Anterior cingulate cortex (tissue), 58 donors: ENCODE measurements around the gene CALML3.

Experiments
- DNase-seq, 58 donors: peaks; one replicate each; lab custom pipeline; 2025; lab: John Stamatoyannopoulos, UW

The CALML3 gene

GRCh38 chr10:5490698-5491464 lies 33.9 kb upstream of the CALML3 start:
- DNase-seq: no peak

DNA sequence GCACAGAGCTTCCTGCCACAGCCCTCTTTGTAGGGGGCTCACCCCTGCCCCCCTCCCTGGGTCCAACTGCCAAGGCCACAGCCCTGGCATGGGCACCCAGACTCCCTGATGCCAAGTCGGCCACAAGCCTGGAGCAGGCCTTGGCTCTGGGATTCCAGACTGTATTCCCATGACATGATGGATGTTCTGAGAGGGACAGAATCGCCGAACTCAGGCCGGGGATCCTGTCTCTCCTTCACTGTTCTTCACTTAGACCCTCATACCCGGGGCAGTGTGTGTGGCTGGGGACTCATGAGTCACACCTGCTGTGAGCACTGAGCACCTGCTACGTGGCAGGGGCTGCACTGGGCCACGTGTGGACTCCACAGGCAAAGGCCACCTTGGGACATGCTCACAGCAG lies 33.3 kb upstream of the CALML3 start:
- DNase-seq: no peak

- DNase-seq: no peak
These were observed 32.4 kb upstream of the CALML3 start for GRCh38 chr10:5492322-5492855.

DNA sequence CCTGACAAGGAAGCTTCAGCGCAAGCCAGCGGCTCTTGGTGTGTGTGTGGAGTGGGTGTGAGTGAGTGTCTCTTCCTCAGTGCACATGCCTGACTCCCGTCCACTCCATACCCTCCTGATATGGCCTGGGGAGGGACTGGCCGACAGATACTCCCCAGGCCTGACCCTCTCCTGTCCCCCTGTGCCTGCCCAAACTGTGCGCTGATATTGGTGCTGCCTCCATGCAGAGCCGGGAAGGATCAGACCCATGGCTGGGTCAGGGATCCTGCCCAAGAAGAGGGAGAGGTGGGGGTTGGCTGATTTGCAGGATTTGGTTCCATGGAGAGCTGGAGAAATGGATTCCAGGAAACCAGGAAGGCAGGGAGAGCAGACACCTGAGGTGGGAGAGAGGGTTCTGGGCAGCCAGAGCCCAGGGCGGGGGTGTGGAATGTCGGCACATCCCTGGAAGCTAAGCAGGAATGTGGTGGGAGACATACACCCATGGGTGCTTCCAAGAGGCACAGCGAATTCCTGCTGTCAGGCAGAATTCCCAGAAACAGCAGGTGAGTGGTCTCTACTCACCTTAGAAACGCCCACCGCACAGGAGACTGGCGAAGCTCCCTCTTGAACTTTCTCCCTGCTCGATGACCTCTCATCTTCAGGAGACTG lies 31.7 kb upstream of the CALML3 start:
- DNase-seq: no peak

DNA sequence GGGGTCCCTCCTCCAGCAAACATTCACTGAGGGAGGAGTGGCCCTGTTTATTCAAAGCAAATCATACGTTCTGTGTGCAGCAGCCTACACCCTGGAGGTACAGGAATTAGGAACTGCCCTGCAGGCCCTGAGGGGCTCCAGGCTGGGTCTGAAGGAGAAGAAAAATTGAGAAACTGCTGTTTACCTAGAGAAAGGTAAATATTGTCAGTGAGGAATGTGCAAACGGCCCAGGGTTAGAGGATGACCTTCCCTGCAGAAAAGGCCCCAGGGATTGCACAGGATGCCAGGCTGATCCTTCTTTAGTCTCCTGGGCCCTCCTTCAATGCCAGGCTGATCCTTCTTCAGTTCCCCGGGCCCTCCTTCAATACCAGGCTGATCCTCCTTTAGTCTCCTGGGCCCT lies 31.1 kb upstream of the CALML3 start:
- no peak for DNase-seq

DNA sequence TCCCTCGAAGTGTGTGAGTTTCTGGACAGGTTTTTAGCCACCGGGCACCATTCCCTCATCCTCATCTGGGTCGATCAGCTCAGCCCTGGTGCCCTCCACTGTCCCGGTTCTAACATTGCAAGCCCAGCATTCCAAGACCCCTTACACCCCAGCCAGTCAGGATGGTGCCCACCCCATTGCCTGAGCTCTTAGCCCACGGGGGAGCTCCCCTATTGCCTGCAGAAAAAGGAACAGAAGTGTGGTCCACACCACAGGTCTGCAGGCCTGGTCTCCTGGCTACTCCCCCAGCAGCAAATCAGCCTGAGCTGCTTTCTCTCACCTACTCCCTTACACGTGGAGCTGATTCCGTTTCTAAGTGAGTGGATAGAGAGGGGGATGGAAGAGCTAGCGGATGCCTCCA lies 30.1 kb upstream of the CALML3 start:
- DNase-seq: no peak

DNA sequence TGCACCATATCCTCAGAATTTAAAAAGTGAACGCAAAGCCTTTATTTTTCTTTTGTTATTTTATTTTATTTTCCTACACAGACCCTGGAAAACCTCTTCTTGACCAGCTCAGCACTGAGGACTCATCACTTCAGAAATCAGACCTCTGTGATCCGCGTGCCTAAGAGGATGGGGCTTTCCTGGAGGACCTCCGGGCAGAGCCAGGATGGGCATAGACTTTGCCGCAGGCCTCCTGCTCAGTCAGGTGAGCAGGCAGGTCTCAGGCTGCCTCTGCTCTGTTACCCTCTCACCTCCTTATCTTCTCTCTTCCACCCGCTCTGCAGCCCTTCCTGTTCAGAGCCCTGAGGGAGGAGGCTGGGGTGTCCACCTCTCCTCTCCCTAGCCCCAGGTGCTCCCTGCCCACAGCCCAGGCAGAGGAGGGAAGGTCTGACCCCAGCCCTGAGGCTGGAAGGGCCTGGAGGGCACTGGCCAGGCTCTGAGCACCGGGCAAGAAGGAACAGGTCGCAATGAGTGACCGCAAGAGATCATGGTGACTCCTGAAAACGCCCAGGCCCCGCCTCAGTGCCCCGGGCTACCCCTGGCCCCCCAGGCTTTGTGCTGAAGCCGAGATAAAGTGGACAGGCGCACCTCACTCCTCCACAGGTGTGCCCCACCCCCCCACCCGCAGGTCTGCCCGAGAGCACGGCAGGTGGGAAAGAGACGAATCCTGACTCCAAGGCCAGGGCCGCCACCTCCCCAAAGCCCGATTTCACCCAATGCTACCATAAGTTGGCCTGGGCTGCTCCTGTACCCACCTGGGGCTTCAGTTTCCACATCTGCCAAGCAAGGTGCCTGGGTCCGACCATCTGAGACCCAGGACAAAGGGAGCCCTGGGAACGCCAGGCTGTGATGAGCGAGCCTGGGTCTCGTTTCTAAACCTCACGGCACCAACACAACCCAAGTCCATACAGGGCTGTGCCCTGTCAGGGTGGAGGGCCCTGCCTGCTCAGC lies 28.2 kb upstream of the CALML3 start:
- DNase-seq: no peak

DNA sequence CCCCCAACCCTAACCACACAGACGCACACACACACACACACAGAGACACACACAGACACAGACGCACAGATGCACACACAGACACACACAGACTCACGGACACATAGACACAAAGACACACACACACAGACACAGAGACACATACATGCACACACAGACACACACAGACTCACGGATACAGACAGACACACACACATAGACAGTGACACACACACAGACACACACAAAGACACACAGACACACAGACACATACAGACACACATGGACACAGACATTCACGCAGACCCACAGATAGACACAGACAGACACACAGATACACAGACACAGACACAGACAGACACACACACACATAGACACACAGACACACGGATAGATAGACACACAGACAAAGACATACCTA lies 27.5 kb upstream of the CALML3 start:
- no peak for DNase-seq

DNA sequence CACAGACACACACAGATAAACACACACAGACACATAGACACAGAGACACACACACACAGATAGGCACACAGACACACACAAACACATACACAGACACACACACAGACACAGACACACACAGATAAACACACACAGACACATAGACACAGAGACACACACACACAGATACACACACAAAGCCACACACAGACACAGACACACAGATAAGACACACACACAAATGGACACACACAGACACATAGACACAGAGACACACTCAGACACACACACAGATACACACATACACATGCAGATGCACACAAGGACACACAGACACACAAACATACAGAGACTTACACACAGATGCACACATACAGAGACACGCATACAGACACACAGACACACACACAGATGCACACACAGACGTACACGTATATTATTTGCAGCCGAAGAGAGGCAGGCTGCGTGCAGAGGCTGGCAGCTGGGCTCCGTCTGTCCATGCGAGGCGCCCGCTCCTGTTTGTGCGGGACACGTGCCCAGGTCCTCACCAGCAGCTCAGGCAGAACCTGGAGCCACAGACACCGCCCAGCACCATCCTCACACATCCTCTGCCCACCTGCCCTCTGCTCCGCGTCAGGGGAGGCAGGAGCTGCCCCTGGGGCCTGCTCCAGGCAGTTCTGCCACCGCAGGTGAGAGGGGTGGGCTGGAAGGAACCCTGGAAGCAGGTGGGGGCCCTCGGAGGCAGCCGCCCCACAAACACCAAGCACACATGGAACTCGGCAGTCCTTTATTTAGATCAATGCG lies 26.6 kb upstream of the CALML3 start:
- no peak for DNase-seq

- no peak for DNase-seq
These were observed 25.8 kb upstream of the CALML3 start for GRCh38 chr10:5498791-5499492.

- no peak for DNase-seq
These were observed 25.1 kb upstream of the CALML3 start, which contains the start of gene CALML5 for GRCh38 chr10:5499493-5500140. Gene CALML5 (minus strand): TSS chr10:5499570. CDS start chr10:5499438, 132 bp downstream.

DNA sequence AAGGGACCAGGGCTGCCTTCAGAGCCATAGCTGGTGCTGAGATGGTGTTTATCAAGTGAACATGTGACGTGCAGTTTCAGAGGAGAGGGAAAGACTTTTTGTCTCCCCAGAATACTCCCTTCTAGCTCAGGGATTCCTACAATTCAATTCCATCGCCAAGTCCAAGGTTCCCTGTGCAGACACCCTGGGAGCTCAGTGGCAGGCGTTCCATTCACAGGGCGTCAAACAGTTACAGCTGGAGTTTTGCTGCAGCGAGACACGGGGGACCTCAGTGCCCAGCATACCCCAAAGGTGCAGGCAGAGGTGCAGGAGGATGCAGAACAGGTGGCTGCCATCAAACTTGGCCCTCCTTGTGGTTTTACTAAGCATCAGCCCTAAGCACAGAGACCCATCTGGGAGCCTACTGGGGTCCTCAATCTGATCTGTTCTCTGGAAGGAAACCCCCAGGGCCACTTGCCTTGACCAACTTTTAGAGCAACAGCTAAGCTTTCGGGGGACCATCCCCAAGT lies 24.5 kb upstream of the CALML3 start:
- DNase-seq: no peak

DNA sequence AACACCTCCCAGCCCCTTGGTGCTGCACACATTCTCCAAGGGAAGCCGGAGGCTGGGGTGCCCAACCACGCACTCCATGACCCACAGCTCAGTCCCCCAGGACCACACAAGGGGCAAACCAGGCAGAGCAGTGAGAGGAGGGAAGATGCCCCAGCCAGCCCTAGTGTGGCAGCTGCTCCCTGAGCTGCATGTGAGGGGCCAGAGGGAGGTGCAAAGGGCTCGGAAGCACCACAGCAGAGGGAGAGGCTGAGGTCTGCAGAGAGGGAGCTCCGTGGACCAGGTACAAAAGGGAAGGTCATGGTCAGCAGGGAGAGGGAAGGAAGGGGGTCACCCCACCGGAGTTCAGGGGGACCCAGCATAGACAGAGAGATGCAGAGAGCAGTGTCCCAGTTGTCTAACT lies 23.9 kb upstream of the CALML3 start:
- no peak for DNase-seq

DNA sequence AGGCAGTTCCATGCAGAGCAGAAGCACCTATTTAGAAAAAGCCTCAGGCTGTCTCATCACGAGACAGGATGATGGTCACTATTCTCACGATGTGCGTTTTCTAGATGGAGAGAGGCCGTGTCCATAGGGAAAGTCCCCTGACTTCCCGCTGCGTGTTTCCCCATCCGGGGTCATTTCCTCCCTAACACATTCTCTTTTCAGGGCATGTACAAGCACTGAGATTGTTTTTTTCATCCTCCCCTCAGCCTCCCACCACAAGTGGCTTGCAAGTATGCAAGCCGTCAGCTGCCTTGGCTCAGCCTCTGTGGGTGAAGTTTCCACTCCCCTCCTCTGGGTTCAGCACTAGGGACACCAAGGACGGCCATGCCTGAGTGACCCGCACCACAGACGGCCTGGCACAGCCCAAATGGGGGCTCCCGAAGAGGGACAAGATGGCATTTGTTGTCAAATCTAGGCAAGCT lies 22.7 kb upstream of the CALML3 start:
- no peak for DNase-seq

DNA sequence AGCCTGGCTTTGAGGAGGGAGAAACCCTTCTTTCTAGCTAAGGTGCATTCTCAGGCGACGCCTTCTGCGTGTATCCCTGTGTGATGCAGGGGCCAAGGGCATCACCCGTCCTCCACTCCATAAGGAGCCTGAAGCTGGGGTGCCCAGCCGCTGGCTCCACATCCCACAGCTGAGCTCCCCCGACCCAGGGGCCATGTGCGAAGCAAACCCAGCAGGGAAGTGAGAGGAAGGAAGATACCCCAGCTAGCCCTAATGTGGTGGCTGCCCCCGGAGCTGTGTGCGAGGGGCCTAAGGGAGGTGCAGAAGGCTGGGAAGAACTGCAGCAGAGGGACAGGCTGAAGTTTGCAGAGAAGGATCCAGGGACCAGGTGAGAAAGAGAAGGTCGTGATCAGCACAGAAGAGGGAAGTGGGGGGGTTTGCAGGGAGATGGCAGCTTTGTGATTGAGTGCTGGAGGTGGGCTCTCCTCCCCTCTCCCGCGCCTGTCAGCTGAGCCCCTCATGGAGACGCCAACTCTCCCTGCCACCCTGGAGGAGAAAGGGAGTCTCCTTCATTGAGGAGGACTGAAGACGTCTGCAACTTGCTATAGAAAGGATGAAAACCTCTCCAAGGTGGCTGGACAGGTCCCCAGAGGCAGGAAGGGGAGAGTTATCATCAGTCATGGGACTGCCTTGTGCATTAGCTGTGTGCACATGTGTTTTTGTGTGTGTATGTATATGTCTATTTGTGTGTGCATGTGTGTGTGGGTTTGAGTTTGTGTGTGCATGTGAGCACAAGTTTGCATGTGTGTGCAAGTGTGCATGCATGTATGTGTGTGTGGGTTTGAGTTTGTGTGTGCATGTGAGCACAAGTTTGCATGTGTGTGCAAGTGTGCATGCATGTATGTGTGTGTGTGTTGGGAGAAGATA lies 21.9 kb upstream of the CALML3 start:
- DNase-seq: no peak

- no peak for DNase-seq
These were observed 21.3 kb upstream of the CALML3 start for GRCh38 chr10:5503477-5503835.
